ENCODE data around the gene MRPL11.

DNA sequence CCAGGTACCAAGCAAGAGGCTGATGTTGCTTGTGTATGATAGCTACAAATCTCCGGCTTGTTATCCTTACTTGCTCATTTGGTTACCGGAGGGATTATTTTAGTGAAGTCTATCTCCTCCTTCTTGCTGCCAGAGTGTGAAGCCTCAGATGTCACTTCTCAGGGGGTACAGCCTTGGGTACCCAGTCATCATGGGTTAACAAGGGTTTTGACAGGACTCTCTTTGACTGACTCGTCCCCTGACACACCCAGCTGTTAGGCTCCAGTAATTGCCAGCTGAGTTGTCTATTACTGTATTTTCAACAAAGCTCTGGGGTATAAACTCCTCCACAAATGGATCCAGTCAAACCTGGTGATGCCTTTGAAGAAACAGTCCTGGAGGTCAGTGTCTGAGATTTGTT, 16.2 kb upstream of the MRPL11 start:
- TF ChIP-seq, protein P1, sequence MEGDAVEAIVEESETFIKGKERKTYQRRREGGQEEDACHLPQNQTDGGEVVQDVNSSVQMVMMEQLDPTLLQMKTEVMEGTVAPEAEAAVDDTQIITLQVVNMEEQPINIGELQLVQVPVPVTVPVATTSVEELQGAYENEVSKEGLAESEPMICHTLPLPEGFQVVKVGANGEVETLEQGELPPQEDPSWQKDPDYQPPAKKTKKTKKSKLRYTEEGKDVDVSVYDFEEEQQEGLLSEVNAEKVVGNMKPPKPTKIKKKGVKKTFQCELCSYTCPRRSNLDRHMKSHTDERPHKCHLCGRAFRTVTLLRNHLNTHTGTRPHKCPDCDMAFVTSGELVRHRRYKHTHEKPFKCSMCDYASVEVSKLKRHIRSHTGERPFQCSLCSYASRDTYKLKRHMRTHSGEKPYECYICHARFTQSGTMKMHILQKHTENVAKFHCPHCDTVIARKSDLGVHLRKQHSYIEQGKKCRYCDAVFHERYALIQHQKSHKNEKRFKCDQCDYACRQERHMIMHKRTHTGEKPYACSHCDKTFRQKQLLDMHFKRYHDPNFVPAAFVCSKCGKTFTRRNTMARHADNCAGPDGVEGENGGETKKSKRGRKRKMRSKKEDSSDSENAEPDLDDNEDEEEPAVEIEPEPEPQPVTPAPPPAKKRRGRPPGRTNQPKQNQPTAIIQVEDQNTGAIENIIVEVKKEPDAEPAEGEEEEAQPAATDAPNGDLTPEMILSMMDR (IDR thresholded peaks at IDR 0.05), result no peak
- no peak for TF ChIP-seq POLR2A (IDR thresholded peaks at IDR 0.05)
